ENCODE measurements around the gene RCBTB1. TPM values are rescaled to one million over a fixed set of nuclear protein-coding genes. Genes with fewer than 3 reads are reported as not detected.

The RCBTB1 gene
- total RNA-seq, 1 experiment from 2014 or later, result 14.8 TPM

DNA sequence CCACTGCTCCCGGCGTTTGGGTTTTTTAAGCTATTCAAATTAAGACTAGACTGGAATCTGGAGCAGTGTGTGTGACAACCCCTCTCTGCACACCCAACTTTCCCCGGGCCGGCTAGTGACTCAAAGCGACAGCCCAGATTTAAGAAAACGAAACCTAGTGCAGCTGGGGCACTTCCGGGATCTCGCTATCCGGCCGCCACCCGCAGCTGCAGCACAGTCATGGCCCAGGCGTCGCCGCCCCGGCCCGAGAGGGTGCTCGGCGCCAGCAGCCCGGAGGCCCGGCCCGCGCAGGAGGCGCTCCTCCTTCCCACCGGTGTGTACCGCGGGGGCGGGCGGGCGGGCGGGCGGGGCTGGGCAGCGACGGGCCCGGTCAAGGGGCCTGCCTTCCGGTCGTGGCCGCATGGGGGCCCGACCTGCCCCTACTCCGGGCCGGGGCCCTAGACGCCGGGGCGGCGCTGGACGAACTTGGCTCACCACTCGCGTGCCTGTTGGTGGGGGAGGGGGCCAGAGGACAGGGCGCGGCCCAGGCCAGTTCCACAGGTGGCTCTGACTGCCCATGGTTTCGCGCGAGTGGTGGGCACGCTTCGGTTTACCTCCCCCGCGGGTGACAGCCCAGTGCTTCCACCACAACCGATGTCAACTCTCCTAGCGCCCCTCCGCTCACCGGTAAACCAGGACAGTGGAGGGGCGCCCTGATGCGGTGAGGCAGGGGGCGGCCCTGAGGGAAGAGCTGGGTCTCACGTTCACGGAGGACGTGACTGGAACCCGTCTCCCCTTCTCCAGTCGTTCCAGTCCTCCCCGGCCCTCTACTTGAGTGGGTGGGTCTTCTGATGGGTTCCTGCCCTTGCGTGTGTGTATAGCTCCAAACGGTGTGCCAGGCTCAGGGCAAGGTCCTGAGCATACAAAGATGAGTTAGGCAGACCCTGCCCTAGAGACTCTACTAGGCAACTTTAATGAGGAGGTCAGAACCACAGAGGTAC is 89.3 kb downstream of the RCBTB1 start, which contains the start of gene PHF11:
Gene PHF11, plus strand, starts transcription at position 171 of the 980 bp plus-strand sequence. Its CDS starts 49 bp downstream, at position 220.
- H3K9me3 ChIP-seq (ENCODE audit: control insufficient read depth, insufficient read depth, low read depth, low read length), result no peaks in the 10 kb centered on the region
- intact Hi-C loops (cut with micrococcal nuclease; ENCODE audit: unreplicated experiment) (no loop called here), in situ Hi-C loops (cut with HindIII; ENCODE audit: low pct_unique_long_range_greater_than_20kb, low sequenced_read_pairs) (no loop called here)
- ATAC-seq (peak; percentile 89), DNase-seq (ENCODE audit: low read depth, low spot score) (no peak)
- CTCF ChIA-PET, result no interaction called here
- H3K27me3 ChIP-seq (ENCODE audit: control insufficient read depth, insufficient read depth, low read length), result no peaks in the 10 kb centered on the region
- H3K27ac ChIP-seq (ENCODE audit: low read length), result peak within 1 kb of the TSS; percentile 81
- POLR2A ChIA-PET, result interaction anchor here (0.6 to 0.7 kb wide), 3 partner anchors 30 to 745 kb away, joined by 5 to 7 read pairs (median 6); no protein-coding TSS in a partner anchor
- no TSS peak for BruUV-seq (replicated peaks)
- peaks cover 7% of the 10 kb centered on the region; the same call in 1 of the 2 replicates for H3K4me1 ChIP-seq (ENCODE audit: control insufficient read depth, insufficient read depth, low read length)
- TF ChIP-seq, protein P1, sequence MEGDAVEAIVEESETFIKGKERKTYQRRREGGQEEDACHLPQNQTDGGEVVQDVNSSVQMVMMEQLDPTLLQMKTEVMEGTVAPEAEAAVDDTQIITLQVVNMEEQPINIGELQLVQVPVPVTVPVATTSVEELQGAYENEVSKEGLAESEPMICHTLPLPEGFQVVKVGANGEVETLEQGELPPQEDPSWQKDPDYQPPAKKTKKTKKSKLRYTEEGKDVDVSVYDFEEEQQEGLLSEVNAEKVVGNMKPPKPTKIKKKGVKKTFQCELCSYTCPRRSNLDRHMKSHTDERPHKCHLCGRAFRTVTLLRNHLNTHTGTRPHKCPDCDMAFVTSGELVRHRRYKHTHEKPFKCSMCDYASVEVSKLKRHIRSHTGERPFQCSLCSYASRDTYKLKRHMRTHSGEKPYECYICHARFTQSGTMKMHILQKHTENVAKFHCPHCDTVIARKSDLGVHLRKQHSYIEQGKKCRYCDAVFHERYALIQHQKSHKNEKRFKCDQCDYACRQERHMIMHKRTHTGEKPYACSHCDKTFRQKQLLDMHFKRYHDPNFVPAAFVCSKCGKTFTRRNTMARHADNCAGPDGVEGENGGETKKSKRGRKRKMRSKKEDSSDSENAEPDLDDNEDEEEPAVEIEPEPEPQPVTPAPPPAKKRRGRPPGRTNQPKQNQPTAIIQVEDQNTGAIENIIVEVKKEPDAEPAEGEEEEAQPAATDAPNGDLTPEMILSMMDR (IDR thresholded peaks at IDR 0.05), result 0 out of 2 replicates have a peak, but pooled peaks have one; percentile 12
- no peak; the same call in 1 of the 2 replicates for TF ChIP-seq POLR2AphosphoS5 (IDR thresholded peaks at IDR 0.05; ENCODE audit: low read depth, low read length)
- H3K36me3 ChIP-seq (ENCODE audit: control insufficient read depth, insufficient read depth, low read length), result no peaks in the 10 kb centered on the region
- peak within 1 kb of the TSS; percentile 57 to 70 for H3K4me3 ChIP-seq (ENCODE audit: low read depth in 2 of 2, low read length in 2 of 2)

DNA sequence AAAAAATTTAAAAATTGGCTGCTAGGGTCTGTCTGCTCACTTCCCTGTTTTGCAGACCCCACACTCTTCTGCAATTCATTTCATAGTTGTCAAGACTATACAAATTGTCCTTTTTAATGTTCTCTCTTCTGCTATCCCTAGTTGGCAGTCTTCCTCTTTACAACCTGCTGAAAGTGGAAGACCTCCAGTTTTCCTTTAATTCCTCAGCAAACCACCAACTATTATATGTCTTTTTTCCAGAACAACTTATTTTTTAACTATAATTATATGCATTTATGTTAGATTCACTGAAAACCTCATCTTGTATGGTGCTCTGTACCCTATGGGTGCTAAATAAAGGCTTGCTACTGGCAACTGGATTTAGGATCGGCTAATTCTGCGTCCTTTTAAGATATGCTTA is 90.7 kb downstream of the RCBTB1 start:
- intact Hi-C loops (cut with micrococcal nuclease; ENCODE audit: unreplicated experiment), result no loop called here
- POLR2A ChIA-PET, result no interaction called here
- BruUV-seq (replicated peaks), result no TSS peak

DNA sequence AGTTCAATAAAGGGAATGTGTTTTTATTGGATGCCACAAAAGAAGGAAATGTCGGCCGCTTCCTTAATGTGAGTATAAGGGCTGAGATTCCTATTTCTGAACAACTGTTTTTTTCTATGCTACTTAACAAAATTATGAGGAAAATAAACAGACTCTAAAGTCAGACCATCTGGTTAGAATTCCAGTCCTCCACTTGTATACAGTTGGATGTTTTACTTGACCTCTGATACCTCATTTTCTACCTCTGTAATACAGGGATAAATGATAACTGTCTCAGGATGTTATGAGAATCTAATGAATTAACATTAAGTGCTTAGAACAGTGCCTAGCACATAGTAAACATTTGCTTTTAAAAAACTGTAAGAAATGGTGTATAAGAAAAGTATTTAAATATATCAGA is 96.8 kb downstream of the RCBTB1 start:
- in situ Hi-C loops (cut with HindIII; ENCODE audit: low pct_unique_long_range_greater_than_20kb, low sequenced_read_pairs), result no loop called here
- CTCF ChIA-PET, result no interaction called here
- POLR2A ChIA-PET, result no interaction called here
- H3K9me3 ChIP-seq (ENCODE audit: control insufficient read depth, insufficient read depth, low read depth, low read length), result no peaks in the 10 kb centered on the region
- no peaks in the 10 kb centered on the region for H3K36me3 ChIP-seq (ENCODE audit: control insufficient read depth, insufficient read depth, low read length)
- no peak overlapping the region for H3K27ac ChIP-seq (ENCODE audit: low read length)
- no peaks in the 10 kb centered on the region for H3K27me3 ChIP-seq (ENCODE audit: control insufficient read depth, insufficient read depth, low read length)
- no peaks in the 10 kb centered on the region for H3K4me1 ChIP-seq (ENCODE audit: control insufficient read depth, insufficient read depth, low read length)
- intact Hi-C loops (cut with micrococcal nuclease; ENCODE audit: unreplicated experiment), result no loop called here
- TF ChIP-seq, protein P2, sequence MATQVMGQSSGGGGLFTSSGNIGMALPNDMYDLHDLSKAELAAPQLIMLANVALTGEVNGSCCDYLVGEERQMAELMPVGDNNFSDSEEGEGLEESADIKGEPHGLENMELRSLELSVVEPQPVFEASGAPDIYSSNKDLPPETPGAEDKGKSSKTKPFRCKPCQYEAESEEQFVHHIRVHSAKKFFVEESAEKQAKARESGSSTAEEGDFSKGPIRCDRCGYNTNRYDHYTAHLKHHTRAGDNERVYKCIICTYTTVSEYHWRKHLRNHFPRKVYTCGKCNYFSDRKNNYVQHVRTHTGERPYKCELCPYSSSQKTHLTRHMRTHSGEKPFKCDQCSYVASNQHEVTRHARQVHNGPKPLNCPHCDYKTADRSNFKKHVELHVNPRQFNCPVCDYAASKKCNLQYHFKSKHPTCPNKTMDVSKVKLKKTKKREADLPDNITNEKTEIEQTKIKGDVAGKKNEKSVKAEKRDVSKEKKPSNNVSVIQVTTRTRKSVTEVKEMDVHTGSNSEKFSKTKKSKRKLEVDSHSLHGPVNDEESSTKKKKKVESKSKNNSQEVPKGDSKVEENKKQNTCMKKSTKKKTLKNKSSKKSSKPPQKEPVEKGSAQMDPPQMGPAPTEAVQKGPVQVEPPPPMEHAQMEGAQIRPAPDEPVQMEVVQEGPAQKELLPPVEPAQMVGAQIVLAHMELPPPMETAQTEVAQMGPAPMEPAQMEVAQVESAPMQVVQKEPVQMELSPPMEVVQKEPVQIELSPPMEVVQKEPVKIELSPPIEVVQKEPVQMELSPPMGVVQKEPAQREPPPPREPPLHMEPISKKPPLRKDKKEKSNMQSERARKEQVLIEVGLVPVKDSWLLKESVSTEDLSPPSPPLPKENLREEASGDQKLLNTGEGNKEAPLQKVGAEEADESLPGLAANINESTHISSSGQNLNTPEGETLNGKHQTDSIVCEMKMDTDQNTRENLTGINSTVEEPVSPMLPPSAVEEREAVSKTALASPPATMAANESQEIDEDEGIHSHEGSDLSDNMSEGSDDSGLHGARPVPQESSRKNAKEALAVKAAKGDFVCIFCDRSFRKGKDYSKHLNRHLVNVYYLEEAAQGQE (IDR thresholded peaks at IDR 0.05; ENCODE audit: insufficient read depth in 1 of 2, low read depth in 2 of 2, low read length in 1 of 2), result no peak
- TF ChIP-seq TCF7L2 (IDR thresholded peaks at IDR 0.05; ENCODE audit: low read depth, low read length) (no peak), POLR2AphosphoS5 (IDR thresholded peaks at IDR 0.05; ENCODE audit: low read depth, low read length) (no peak), SIN3A (IDR thresholded peaks at IDR 0.05; ENCODE audit: borderline replicate concordance, insufficient read depth, low read depth, low read length) (no peak)
- TF ChIP-seq, protein P1 (IDR thresholded peaks at IDR 0.05), result no peak
- no TSS peak for BruUV-seq (replicated peaks)
- ATAC-seq, result no peak
- DNase-seq (ENCODE audit: low read depth, low spot score), result no peak
- H3K4me3 ChIP-seq (ENCODE audit: low read depth in 2 of 2, low read length in 2 of 2), result no peak overlapping the region

More for the DNA sequence above, 90.7 kb downstream of the RCBTB1 start:
- DNase-seq (ENCODE audit: low read depth, low spot score), result no peak
- CTCF ChIA-PET, result no interaction called here
- Histone ChIP-seq H3K9me3 (ENCODE audit: control insufficient read depth, insufficient read depth, low read depth, low read length) (no peaks in the 10 kb centered on the region), H3K4me3 (ENCODE audit: low read depth in 2 of 2, low read length in 2 of 2) (peak overlapping the region; percentile 57 to 70), H3K4me1 (ENCODE audit: control insufficient read depth, insufficient read depth, low read length) (peaks cover 7% of the 10 kb centered on the region; the same call in 1 of the 2 replicates), H3K36me3 (ENCODE audit: control insufficient read depth, insufficient read depth, low read length) (no peaks in the 10 kb centered on the region), H3K27ac (ENCODE audit: low read length) (peak overlapping the region; percentile 81), H3K27me3 (ENCODE audit: control insufficient read depth, insufficient read depth, low read length) (no peaks in the 10 kb centered on the region)
- TF ChIP-seq, protein P1 (IDR thresholded peaks at IDR 0.05), result peak; percentile 3; the same call in 1 of the 2 replicates
- TF ChIP-seq SIN3A (IDR thresholded peaks at IDR 0.05; ENCODE audit: borderline replicate concordance, insufficient read depth, low read depth, low read length), result no peak
- in situ Hi-C loops (cut with HindIII; ENCODE audit: low pct_unique_long_range_greater_than_20kb, low sequenced_read_pairs), result no loop called here
- ATAC-seq, result no peak
